ENCODE data around the gene TLDC2.
A peak's percentile ranks its signal among the peaks of the same experiment; 100 is the strongest.
"Not testable (repeated sequence)": the region's sequence is repeated elsewhere in the genome, so short reads cannot be mapped to it uniquely, and the experiment has no call there.

TLDC2 gene

GRCh38 chr20:36871640-36872570, 4.0 kb upstream of the TLDC2 start:
- no peak for DNase-seq

DNA sequence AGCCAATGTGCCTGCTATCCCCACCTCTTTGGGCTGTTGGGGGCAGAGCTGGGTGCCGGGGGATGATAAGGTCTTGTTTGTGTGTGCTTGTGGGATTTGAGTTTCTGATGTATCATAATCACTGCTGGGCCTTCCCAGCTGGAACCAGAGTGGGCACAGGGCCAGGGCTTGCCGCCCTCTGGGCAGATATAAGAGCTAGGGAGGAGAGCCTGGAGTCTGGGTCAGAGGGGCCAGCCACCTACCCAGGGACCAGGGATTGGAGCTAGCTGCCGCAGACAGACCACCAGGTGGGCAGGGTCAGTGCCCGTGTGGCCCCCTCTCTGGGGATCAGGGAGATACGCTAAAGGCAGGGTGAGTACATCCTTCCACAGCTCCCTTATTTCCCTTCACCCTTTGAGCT, 3.1 kb upstream of the TLDC2 start:
- DNase-seq: no peak

GRCh38 chr20:36873498-36874189, 2.3 kb upstream of the TLDC2 start:
- no peak for DNase-seq

DNA sequence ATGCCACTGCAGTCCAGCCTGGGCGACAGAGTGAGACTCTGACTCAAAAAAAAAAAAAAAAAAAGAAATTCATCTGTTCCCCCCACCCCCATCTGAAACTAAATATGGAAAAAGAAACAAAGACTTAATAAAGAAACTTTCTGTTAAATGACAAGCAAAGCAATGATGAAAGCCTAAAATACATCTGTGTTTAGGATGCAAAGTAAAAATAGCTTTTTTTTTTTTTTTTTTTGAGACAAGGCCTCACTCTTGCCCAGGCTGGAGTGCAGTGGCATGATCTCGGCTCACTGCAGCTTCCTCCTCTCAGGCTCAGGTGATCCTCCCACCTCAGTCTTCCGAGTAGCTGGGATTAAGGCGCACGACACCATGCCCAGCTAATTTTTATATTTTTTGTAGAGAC, 845 bp upstream of the TLDC2 start:
- not testable (repeated sequence) for DNase-seq

DNA sequence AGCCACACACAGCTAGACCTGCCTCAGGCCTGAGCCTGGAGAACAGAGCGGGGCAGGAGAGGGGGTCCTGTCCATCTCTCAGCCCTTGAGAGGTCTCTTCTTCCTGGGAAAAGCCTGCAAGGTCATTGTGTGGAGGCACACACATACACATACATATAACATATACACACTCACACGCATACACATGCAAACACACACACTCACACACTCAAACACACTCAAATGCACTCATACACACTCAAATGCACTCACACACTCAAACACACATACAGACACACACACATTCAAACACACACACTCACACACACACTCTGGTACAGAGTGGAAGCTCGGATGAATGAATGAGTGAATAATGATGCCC, 515 bp downstream of the TLDC2 start:
- no peak for DNase-seq

- DNase-seq: no peak
Observed at GRCh38 chr20:36878941-36879340, 3.0 kb downstream of the TLDC2 start.

GRCh38 chr20:36880741-36881250, 4.9 kb downstream of the TLDC2 start:
- DNase-seq: no peak

DNA sequence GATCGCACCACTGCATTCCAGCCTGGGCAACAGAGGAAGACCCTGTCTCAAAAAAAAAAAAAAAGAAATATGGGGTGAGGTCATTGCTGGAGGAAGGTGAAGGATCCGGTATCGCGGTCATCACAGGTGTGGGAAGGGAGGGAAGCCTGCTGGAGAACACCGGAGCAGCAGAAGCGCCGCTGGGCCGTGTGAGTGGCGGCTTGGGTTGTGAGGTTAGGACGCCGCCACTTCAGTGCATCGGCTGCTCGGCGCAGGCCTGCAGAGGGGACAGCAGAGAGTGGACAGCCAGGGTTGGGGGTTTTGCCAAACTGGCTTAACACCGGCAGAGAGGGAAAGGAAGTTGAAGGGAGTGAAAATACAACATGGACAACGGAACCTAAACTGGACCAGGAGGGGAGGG, 5.4 kb downstream of the TLDC2 start:
- DNase-seq: no peak

- DNase-seq: no peak
Observed at GRCh38 chr20:36881888-36882287, 6.0 kb downstream of the TLDC2 start.

DNA sequence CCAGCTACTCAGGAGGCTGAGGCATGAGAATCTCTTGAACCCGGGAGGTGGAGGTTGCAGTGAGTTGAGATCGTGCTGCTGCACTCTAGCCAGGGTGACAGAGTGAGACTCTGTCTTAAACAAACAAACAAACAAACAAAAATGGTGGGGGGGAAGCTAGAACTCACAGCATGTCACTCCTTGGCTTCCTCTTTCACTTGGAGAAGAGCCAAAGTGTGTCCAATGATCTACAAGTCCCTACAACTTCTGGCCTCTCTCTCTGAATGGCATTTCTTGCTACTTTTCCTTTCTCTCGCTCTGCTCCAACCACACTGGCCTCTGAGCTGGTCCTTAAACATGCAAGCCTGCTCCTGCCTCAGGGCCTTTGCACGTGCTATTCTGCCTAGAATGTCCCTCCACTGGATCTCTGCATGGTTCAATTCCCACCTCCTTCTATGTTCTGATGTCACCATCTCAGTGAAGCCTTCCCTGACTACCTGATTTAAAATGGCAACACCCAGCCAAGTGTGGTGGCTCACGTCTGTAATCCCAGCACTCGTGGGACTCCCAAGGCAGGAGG, 8.1 kb downstream of the TLDC2 start:
- no peak for DNase-seq

GRCh38 chr20:36885356-36885755, 9.4 kb downstream of the TLDC2 start:
- DNase-seq: no peak

DNA sequence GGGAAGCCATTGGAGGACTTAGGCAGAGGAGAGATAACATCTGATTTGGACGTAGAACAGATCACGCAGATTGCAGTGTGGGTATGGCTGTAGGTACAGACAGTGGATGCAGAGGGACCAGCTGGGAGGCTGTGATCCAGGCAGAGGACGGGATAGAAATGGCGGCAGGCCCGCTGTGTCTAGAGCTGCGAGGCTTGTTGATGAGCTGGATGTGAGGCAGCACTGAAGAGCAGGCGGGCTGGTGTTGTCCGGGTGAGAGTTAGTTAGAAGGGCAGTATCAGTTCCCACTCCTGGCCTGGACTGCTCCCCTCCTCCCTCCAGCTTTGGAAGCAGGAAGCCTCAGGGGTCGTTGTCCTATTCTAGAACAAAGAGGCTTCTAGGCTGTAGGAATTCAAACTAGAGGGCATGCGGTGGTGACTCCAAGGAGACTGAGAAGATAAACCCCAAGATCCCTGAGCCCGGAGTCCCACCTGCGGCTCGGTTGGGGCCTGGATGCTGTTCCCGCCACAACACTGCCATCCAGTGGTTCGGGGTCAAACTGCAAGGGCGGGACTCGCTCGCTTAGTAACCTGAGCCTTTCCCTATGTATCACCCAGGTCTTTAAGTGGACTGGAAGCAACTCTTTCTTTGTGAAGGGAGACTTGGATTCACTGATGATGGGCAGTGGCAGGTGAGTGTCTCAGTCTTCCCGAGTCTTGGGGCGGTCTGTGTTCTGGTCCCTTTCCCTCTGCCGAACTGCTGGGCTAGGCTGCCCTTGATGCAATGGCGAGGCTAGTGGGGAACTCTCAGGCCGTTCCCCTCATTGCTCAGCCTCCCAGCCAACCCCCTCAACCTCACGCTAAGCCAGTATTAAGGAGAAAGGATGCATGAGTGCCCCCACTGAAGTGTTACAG, 11.2 kb downstream of the TLDC2 start:
- peak; percentile 75 for DNase-seq

DNA sequence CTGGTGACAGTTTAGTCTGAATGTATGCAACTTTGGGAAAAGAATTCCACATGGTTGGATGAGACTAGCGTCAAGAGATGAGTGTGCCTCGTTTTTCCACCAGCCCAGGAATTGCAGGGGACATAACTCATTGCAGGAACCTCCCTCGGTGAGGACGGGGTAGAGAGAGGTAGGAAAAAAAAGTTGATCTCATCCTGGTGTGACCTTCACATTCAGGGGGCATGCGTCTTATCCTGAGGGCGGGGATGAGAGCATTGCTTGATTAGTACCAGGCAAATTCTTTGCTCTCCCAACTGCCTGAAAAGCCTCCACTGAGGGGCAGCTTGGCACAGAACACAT, 11.8 kb downstream of the TLDC2 start:
- DNase-seq: no peak

GRCh38 chr20:36888880-36889516, 13.1 kb downstream of the TLDC2 start:
- DNase-seq: no peak

DNA sequence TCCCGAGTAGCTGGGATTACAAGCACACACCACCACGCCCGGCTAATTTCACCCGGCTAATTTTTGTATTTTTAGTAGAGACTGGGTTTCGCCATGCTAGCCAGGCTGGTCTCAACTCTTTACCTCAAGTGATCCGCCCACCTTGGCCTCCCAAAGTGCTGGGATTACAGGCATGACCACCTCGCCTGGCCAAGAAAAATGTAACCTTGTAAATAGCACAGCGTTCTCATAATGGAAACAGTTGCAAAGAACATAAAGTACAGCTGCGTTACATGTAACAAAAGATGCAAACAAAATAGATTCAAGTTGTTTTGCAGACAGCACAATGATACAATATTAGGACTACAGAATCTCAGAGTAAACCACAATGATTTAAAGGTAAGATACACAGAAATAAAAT, 14.6 kb downstream of the TLDC2 start:
- no peak for DNase-seq

GRCh38 chr20:36891211-36891610, 15.3 kb downstream of the TLDC2 start:
- no peak for DNase-seq

- DNase-seq: no peak
Observed at GRCh38 chr20:36893801-36894200, 17.9 kb downstream of the TLDC2 start.

GRCh38 chr20:36895036-36895435, 19.1 kb downstream of the TLDC2 start:
- no peak for DNase-seq

GRCh38 chr20:36904690-36905089, 28.8 kb downstream of the TLDC2 start:
- DNase-seq: no peak

DNA sequence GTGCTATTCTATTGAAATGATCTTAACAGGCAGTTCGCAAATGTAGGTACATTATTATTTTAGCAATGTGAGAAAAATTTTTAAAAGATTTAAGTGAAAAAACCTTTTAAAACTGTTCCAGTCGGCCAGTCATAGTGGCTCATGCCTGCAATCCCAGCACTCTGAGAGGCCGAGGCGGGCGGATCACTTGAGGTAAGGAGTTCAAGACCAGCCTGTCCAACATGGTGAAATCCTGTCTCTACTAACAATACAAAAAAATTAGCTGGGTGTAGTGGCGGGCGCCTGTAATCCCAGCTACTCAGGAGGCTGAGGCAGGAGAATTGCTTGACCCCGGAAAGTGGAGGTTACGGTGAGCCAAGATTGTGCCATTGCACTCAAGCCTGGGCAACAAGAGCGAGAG, 29.6 kb downstream of the TLDC2 start:
- DNase-seq: not testable (repeated sequence)

DNA sequence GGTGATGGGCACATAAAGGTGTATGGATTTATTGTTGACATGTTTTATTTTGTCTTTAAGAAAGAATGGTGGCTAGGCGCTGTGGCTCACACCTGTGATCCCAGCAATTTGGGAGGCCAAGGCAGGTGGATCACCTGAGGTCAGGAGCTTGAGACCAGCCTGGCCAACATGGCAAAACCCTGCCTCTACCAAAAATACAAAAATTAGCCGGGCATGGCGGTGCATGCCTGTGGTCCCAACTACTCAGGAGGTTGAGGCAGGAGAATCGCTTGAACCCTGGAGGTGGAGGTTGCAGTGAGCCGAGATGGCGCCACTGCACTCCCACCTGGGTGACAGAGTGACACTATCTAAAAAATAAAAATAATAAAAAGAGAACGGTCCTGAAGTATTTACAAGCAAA, 30.1 kb downstream of the TLDC2 start:
- not testable (repeated sequence) for DNase-seq

DNA sequence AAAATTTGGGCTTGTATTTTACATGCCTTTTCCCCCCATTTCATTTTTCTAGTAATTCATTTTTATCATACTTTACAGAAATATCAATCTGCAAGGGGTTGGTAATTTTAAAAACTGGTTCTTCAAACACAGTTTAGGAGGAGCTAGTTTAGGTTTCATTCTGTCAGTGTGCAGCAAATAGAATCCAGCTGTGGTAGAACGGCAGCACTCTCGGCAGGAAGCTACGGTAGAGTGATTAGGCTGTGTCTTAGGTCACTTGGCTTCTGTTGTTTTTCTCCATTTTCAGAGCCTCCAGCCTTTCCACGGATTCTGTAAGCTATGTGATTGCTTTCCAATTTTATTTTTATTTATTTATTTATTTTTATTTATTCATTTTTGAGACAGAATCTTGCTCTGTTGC, 32.7 kb downstream of the TLDC2 start:
- no peak for DNase-seq
